ENCODE data around the gene ZNF23. TPM values are rescaled to one million over a fixed set of nuclear protein-coding genes. Genes with fewer than 3 reads are reported as not detected.
A peak's percentile ranks its signal among the peaks of the same experiment; 100 is the strongest.

Gene ZNF23
- total RNA-seq, 1 donor from 2014 or later: 18.2 TPM

DNA sequence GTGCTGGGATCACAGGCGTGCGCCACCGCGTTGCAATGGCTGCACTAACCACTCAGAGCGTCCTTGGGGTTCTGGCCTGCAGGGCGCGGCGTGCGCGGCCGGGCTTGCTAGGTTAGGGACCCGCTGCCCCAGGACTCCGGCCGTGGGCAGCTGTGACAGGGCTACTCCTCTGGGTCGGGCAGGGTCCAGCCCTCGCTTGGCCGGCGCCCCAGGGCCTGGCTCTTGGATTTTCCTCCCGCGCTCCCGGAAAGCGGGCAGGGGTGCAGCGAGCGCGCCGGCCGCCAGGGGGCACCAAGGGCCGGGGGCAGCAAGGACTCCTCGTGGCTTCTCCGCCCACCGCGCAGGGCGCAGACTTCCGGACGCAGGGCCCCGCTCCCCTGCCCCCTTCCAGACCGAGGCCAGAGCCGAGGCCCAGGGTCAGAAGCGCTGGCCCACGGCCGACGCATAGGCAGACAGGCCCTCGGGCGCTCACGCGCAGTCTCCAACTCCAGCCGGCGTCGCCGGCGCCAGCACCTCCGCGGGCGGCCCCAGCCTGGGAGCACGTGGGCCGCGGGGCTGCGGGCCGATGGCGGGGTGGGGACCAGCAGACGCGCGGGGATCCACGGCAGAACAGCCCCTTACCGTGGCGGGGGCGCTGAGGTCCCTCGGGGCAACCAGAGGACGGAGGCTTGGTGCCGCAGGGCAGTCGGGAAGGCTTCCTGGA, 20.5 kb downstream of the ZNF23 start:
- Histone ChIP-seq H2AFZ (replicated peaks) (no peak overlapping the region), H3K9me3 (ENCODE audit: low read depth) (no peaks in the 10 kb centered on the region), H3K4me2 (no peak overlapping the region), H3K4me1 (no peaks in the 10 kb centered on the region), H3K27me3 (no peaks in the 10 kb centered on the region), H3K4me3 (no peak overlapping the region), H3K27ac (no peak overlapping the region), H3K9ac (no peak overlapping the region), H3F3A (ENCODE audit: low read depth) (no peaks in the 10 kb centered on the region), H3K36me3 (no peaks in the 10 kb centered on the region), H4K20me1 (ENCODE audit: low read depth) (no peaks in the 10 kb centered on the region), H3K79me2 (ENCODE audit: low read depth) (no peaks in the 10 kb centered on the region)
- H3K36me3 Mint-ChIP-seq: peaks cover 4% of the 10 kb centered on the region
- TF ChIP-seq, protein P1, sequence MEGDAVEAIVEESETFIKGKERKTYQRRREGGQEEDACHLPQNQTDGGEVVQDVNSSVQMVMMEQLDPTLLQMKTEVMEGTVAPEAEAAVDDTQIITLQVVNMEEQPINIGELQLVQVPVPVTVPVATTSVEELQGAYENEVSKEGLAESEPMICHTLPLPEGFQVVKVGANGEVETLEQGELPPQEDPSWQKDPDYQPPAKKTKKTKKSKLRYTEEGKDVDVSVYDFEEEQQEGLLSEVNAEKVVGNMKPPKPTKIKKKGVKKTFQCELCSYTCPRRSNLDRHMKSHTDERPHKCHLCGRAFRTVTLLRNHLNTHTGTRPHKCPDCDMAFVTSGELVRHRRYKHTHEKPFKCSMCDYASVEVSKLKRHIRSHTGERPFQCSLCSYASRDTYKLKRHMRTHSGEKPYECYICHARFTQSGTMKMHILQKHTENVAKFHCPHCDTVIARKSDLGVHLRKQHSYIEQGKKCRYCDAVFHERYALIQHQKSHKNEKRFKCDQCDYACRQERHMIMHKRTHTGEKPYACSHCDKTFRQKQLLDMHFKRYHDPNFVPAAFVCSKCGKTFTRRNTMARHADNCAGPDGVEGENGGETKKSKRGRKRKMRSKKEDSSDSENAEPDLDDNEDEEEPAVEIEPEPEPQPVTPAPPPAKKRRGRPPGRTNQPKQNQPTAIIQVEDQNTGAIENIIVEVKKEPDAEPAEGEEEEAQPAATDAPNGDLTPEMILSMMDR (IDR thresholded peaks at IDR 0.05): peak; percentile 17
- no peak for TF ChIP-seq EZH2phosphoT487 (IDR thresholded peaks at IDR 0.05)
- no peak for DNase-seq (ENCODE audit: low spot score)
- peaks cover 34% of the 10 kb centered on the region for H3K9me3 Mint-ChIP-seq
- no peaks in the 10 kb centered on the region for H3K4me1 Mint-ChIP-seq
- H3K27me3 Mint-ChIP-seq (ENCODE audit: insufficient read depth, low read depth): peaks cover 9% of the 10 kb centered on the region
- H3K4me3 Mint-ChIP-seq: no peak overlapping the region
- H3K27ac Mint-ChIP-seq: no peak overlapping the region

DNA sequence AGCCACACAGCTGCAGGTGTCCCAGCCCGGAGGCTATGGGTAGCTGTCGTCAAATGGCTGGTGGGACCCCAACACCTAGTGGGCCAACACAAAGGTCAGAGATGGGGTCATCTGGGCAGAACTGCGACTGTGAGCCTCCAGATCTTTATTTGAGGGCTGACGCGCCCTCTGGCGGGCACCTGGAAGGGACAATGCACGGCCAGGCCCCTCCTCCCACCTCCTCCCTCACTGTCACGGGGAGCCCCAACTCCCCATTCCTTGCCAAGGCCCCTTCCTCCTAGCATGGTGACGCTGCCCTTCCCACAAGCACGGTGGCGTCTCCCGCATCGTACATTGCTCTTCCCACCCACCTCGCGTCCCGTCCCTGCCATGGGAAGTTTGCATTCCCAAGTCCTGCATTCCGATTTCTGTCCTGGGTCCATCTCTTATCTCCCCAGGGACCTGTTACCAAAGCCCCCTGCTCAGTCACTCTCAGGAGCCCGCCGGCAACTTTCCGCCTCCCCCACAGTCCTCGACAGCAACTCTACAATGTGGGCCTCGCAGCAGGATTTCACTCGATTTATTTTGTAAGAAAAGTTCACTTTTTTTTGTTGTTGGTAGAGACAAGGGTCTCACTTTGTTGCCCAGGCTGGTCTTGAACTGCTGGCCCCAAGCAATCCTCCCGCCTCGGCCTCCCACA, 21.2 kb downstream of the ZNF23 start:
- no peaks in the 10 kb centered on the region for H3K79me2 ChIP-seq (ENCODE audit: low read depth)
- no peak overlapping the region for H3K4me3 ChIP-seq
- H3K36me3 ChIP-seq: no peaks in the 10 kb centered on the region
- Mint-ChIP-seq H3K4me1 (no peaks in the 10 kb centered on the region), H3K36me3 (peaks cover 4% of the 10 kb centered on the region), H3K9me3 (peaks cover 28% of the 10 kb centered on the region), H3K27ac (no peak overlapping the region), H3K27me3 (ENCODE audit: insufficient read depth, low read depth) (peaks cover 12% of the 10 kb centered on the region), H3K4me3 (no peak overlapping the region)
- no peak for TF ChIP-seq EZH2 (IDR thresholded peaks at IDR 0.05)
- TF ChIP-seq, protein P1 (IDR thresholded peaks at IDR 0.05): peak; percentile 58
- H2AFZ ChIP-seq (replicated peaks): no peak overlapping the region
- no peak overlapping the region for H3K4me2 ChIP-seq
- H4K20me1 ChIP-seq (ENCODE audit: low read depth): no peaks in the 10 kb centered on the region
- H3K9me3 ChIP-seq (ENCODE audit: low read depth): no peaks in the 10 kb centered on the region
- no peaks in the 10 kb centered on the region for H3K27me3 ChIP-seq
- peak; percentile 54 for DNase-seq (ENCODE audit: low spot score)
- H3K4me1 ChIP-seq: no peaks in the 10 kb centered on the region
- no peak overlapping the region for H3K9ac ChIP-seq
- H3K27ac ChIP-seq: no peak overlapping the region
- H3F3A ChIP-seq (ENCODE audit: low read depth): no peaks in the 10 kb centered on the region

DNA sequence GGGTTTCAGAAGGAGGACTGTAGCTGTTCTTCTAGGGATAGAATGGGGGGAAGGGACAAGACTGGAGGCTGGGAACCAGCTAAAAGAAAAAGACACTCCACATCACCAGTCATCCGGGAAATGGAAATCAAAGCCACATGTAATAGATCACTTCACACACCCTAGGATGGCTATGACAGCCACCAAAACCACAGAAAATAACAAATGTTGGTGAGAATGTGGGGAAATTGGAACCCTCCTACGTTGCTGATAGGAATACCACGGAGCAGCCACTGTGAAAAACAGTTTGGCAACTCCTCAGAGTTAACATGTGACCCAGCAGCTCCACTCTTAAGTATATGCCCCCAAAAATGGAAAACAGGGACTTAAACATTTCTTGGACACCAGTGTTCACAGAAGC, 22.5 kb downstream of the ZNF23 start:
- Histone ChIP-seq H3K27ac (no peak overlapping the region), H3K9me3 (ENCODE audit: low read depth) (no peaks in the 10 kb centered on the region)

More for the DNA sequence above, 22.5 kb downstream of the ZNF23 start:
- H3K4me3 Mint-ChIP-seq: no peak overlapping the region
- H3K4me1 Mint-ChIP-seq: no peaks in the 10 kb centered on the region
- no peaks in the 10 kb centered on the region for H3K27me3 ChIP-seq
- no peak overlapping the region for H3K4me2 ChIP-seq
- no peak overlapping the region for H3K4me3 ChIP-seq
- no peaks in the 10 kb centered on the region for H3F3A ChIP-seq (ENCODE audit: low read depth)
- H3K36me3 ChIP-seq: no peaks in the 10 kb centered on the region
- peaks cover 19% of the 10 kb centered on the region for H3K9me3 Mint-ChIP-seq
- H3K79me2 ChIP-seq (ENCODE audit: low read depth): no peaks in the 10 kb centered on the region
- H3K36me3 Mint-ChIP-seq: peaks cover 3% of the 10 kb centered on the region
- TF ChIP-seq EZH2 (IDR thresholded peaks at IDR 0.05) (no peak), EZH2phosphoT487 (IDR thresholded peaks at IDR 0.05) (no peak)
- TF ChIP-seq, protein P1 (IDR thresholded peaks at IDR 0.05): no peak
- no peak overlapping the region for H3K9ac ChIP-seq
- no peaks in the 10 kb centered on the region for H3K4me1 ChIP-seq
- H4K20me1 ChIP-seq (ENCODE audit: low read depth): no peaks in the 10 kb centered on the region
- no peak overlapping the region for H2AFZ ChIP-seq (replicated peaks)
- H3K27me3 Mint-ChIP-seq (ENCODE audit: insufficient read depth, low read depth): peaks cover 12% of the 10 kb centered on the region
- H3K27ac Mint-ChIP-seq: no peak overlapping the region
- DNase-seq (ENCODE audit: low spot score): no peak

All from neural progenitor cell (in vitro differentiated cells).